ENCODE data around the gene NUP160. TPM values are rescaled to one million over a fixed set of nuclear protein-coding genes. Genes with fewer than 3 reads are reported as not detected.

Gene NUP160
- total and polyA plus RNA-seq, 2 of the 13 experiments (the other 11 are each of a cell fraction or from before 2014, with no cell fraction given): 28.3 to 43.5 TPM

DNA sequence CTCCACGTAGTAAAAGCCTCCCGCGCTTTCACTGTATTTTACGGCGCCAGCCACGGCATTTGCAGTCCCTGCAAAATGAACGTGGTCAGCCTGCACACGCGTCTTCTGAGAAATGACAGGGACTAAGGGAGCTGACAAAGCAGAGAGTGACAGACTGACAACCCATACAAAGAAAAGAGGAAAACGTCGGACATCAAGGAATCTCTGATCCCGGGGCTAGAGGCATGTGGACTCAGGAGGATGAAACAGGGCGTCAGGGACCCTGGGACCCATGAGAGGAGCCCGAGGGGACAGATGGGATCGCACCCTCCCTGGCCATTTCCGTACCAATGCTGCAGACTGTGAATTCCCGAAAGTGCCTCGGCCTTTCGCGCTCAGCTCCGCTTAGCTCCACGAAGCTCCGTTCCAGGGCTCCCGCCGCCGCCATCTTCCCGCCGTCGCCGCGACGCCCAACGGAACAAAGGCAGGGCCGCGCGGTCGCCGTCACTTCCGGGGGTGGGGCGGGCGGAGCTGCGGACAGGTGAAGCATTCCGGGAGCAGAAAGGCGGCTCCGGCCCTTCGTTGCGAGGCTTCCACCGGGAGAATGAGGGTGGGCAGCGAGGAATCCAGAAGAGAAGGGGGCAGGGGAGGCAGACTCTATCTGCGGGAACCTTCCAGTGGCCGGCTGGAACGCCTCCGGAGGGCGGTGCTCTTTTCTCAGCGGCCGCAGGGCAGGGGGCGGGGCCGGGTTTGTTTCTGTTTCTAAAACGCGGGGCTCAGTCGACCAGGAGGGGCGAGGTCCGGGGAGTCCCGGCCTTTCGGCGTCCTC is at the start of gene NUP160 (continued):
- TF ChIP-seq HDAC1 (CRISPR knock-in tag; IDR thresholded peaks at IDR 0.05) (peak; percentile 93), CAMTA2 (CRISPR knock-in tag; IDR thresholded peaks at IDR 0.05; ENCODE audit: borderline replicate concordance) (peak; percentile 19; the same call in 1 of the 2 replicates), TSC22D2 (CRISPR knock-in tag; IDR thresholded peaks at IDR 0.05; ENCODE audit: borderline replicate concordance) (peak; percentile 81; the same call in 1 of the 2 replicates), SP2 (CRISPR knock-in tag; IDR thresholded peaks at IDR 0.05) (peak; percentile 71), ZNF552 (CRISPR knock-in tag; IDR thresholded peaks at IDR 0.05; ENCODE audit: borderline replicate concordance) (peak; percentile 51; the same call in 1 of the 2 replicates), ZNF879 (CRISPR knock-in tag; IDR thresholded peaks at IDR 0.05) (no peak), MEF2D (CRISPR knock-in tag; IDR thresholded peaks at IDR 0.05) (0 out of 2 replicates have a peak, but pooled peaks have one; percentile 53), SNRNP70 (IDR thresholded peaks at IDR 0.05; ENCODE audit: low read depth, low read length) (no peak), ZMAT3 (CRISPR knock-in tag; conservative IDR thresholded peaks at IDR 0.05) (peak; percentile 69; the same call in 1 of the 2 replicates), KMT2A (CRISPR knock-in tag; IDR thresholded peaks at IDR 0.05) (peak; percentile 96), ZNF790 (CRISPR knock-in tag; IDR thresholded peaks at IDR 0.05; ENCODE audit: borderline replicate concordance) (no peak; the same call in 1 of the 2 replicates), ATM (IDR thresholded peaks at IDR 0.05; ENCODE audit: borderline replicate concordance) (no peak)
- TF ChIP-seq, protein P1, sequence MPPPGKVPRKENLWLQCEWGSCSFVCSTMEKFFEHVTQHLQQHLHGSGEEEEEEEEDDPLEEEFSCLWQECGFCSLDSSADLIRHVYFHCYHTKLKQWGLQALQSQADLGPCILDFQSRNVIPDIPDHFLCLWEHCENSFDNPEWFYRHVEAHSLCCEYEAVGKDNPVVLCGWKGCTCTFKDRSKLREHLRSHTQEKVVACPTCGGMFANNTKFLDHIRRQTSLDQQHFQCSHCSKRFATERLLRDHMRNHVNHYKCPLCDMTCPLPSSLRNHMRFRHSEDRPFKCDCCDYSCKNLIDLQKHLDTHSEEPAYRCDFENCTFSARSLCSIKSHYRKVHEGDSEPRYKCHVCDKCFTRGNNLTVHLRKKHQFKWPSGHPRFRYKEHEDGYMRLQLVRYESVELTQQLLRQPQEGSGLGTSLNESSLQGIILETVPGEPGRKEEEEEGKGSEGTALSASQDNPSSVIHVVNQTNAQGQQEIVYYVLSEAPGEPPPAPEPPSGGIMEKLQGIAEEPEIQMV (CRISPR knock-in tag; IDR thresholded peaks at IDR 0.05; ENCODE audit: low read depth): peak; percentile 54
- TF ChIP-seq, protein P2, sequence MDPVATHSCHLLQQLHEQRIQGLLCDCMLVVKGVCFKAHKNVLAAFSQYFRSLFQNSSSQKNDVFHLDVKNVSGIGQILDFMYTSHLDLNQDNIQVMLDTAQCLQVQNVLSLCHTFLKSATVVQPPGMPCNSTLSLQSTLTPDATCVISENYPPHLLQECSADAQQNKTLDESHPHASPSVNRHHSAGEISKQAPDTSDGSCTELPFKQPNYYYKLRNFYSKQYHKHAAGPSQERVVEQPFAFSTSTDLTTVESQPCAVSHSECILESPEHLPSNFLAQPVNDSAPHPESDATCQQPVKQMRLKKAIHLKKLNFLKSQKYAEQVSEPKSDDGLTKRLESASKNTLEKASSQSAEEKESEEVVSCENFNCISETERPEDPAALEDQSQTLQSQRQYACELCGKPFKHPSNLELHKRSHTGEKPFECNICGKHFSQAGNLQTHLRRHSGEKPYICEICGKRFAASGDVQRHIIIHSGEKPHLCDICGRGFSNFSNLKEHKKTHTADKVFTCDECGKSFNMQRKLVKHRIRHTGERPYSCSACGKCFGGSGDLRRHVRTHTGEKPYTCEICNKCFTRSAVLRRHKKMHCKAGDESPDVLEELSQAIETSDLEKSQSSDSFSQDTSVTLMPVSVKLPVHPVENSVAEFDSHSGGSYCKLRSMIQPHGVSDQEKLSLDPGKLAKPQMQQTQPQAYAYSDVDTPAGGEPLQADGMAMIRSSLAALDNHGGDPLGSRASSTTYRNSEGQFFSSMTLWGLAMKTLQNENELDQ (CRISPR knock-in tag; IDR thresholded peaks at IDR 0.05; ENCODE audit: borderline replicate concordance): peak; percentile 8; the same call in 1 of the 2 replicates
- TF ChIP-seq, protein P3, sequence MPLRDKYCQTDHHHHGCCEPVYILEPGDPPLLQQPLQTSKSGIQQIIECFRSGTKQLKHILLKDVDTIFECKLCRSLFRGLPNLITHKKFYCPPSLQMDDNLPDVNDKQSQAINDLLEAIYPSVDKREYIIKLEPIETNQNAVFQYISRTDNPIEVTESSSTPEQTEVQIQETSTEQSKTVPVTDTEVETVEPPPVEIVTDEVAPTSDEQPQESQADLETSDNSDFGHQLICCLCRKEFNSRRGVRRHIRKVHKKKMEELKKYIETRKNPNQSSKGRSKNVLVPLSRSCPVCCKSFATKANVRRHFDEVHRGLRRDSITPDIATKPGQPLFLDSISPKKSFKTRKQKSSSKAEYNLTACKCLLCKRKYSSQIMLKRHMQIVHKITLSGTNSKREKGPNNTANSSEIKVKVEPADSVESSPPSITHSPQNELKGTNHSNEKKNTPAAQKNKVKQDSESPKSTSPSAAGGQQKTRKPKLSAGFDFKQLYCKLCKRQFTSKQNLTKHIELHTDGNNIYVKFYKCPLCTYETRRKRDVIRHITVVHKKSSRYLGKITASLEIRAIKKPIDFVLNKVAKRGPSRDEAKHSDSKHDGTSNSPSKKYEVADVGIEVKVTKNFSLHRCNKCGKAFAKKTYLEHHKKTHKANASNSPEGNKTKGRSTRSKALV (CRISPR knock-in tag; IDR thresholded peaks at IDR 0.05): 0 out of 2 replicates have a peak, but pooled peaks have one; percentile 54
- TF ChIP-seq, protein P4, sequence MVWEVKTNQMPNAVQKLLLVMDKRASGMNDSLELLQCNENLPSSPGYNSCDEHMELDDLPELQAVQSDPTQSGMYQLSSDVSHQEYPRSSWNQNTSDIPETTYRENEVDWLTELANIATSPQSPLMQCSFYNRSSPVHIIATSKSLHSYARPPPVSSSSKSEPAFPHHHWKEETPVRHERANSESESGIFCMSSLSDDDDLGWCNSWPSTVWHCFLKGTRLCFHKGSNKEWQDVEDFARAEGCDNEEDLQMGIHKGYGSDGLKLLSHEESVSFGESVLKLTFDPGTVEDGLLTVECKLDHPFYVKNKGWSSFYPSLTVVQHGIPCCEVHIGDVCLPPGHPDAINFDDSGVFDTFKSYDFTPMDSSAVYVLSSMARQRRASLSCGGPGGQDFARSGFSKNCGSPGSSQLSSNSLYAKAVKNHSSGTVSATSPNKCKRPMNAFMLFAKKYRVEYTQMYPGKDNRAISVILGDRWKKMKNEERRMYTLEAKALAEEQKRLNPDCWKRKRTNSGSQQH (CRISPR knock-in tag; IDR thresholded peaks at IDR 0.05; ENCODE audit: low read depth): peak; percentile 26; the same call in 1 of the 2 replicates
- TF ChIP-seq, protein P5, sequence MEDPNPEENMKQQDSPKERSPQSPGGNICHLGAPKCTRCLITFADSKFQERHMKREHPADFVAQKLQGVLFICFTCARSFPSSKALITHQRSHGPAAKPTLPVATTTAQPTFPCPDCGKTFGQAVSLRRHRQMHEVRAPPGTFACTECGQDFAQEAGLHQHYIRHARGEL (CRISPR knock-in tag; IDR thresholded peaks at IDR 0.05): 0 out of 2 replicates have a peak, but pooled peaks have one; percentile 58
- TF ChIP-seq, protein P6, sequence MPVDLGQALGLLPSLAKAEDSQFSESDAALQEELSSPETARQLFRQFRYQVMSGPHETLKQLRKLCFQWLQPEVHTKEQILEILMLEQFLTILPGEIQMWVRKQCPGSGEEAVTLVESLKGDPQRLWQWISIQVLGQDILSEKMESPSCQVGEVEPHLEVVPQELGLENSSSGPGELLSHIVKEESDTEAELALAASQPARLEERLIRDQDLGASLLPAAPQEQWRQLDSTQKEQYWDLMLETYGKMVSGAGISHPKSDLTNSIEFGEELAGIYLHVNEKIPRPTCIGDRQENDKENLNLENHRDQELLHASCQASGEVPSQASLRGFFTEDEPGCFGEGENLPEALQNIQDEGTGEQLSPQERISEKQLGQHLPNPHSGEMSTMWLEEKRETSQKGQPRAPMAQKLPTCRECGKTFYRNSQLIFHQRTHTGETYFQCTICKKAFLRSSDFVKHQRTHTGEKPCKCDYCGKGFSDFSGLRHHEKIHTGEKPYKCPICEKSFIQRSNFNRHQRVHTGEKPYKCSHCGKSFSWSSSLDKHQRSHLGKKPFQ (CRISPR knock-in tag; IDR thresholded peaks at IDR 0.05; ENCODE audit: insufficient replicate concordance): peak; percentile 76

All from HepG2 (cell line).